Astrocyte of the hippocampus (primary cell): ENCODE results near the gene SERPINA3.
A peak's percentile ranks its signal among the peaks of the same experiment; 100 is the strongest.

ENCODE experiments used
- DNase-seq: peaks from one replicate; pipeline ENCODE4 v3.0.0; 2011; ENCODE audit warnings: low read depth, low spot score

The SERPINA3 gene

DNA sequence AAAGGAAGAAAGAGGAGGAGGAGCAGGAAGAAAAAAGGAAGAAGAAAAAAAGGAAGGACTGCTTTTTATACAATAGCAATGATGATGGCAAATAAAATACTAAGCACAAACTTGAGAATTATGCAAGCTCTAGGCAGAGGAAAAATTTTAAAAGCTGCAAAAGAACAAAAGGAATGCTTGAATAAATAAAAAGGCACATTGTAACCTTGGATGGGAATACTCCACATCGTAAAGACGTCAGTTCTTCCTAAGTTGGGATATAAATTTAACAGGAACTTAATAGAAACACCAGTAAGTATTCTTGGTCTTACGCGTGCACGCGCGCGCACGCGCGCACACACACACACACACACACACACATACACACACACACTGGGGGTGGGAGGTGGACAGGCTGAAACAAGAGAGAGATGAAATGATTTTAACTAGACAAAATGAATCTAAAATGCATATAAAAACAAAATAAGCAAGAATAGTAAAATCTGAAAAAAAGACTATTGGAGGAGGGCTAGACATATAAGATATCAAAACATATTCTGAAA lies 43.0 kb downstream of the SERPINA3 start:
- no peak for DNase-seq

DNA sequence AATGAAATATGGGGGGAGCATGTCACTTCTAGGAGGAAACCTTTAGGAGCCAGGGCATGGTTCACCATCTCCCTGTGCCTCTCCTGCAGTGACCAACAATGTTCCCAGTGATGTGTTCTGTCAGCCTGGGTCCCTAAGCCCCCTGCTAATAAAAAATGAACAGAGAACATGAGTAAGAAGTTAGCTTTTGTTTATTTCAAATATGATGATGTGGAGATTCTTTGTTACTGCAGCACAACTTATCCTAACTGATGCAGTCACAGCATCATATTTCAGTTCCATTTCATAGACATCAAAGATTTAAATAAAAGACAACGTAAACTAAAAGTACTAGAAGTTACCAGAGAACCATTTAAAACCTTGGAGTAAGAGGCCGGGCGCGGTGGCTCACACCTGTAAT lies 43.9 kb downstream of the SERPINA3 start:
- DNase-seq = no peak

DNA sequence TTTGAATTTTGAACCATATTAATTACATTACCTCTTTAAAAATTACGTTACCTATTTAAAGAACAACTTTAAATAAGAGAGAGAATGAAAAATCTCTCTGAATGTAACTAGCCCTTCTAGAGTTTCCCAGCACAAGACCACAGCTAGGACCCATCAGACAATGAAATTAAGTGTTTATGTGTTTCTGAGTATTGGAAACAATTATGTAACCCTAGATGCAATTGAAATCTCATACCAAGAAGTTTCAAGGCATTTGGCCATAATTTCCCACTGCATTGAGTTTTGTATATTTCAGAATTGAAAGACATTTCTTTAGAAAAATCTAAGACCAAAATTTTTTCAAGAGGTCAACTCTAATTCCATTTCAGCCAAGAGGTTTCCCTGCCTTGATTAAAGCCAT lies 47.1 kb downstream of the SERPINA3 start:
- no peak for DNase-seq

DNA sequence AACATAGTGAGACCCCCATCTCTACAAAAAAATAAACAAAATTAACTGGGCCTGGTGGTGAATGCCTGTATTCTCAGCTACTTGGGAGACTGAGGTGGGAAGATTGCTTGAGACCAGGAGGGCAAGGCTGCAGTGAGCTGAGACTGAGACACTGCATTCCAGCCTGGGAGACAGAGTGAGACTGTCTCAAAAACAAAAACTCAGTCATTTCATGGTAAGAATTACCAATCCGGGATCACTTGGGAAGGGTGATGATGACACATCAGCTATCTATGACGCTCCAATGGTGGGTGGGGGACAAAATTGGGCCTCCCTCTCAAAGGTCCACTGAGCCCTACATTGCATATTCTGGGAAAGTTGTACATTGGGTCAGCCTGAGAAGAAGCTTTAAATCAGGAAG lies 47.7 kb downstream of the SERPINA3 start:
- DNase-seq = no peak

DNA sequence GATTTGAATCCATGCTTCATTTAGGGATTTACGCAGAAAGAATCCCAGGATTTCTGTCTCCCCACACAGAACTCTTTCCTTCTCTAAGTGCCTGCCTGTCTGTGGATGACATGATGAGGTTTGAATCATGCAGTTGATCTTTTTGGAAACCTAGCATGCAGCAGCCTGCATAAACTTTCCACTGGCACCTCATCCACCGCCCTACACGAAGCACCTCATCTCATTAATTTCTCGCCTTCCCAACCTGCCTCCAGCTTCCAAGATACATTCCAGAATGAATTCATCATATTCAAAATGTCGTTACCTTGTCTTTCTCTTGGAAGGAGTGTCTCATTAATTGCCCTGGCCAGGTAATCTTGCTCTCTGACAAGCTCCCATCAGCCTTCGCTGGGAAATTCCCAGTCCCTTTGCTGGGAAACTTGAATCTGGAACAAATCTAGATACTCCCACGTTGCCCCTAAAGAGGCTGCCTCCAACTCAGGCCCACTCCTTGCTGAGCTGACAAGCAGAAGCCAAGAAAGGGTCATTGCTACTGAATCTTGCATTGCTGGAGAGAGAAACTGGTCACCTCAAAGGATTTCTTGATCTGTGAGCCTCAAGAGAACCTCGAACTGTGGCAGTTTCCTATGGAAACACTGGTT lies 48.2 kb downstream of the SERPINA3 start:
- no peak for DNase-seq

DNA sequence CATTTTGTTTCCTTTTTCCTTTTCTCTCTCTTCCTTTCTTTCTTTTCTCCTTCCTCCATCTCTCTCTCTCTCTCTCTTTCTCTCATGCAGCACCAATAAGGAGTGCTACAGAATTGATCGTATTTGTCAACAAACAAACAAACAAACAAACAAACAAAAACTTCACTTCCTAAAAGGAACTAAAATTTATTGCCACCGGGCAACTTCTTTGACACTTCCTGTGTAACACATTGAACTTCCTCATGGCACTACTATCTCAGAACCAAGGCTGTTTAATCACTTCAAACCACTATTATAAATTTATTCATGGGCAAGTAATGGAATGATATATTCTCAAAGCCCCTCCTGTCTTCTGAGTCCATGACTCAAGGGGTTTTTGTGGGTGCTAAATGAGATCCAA lies 51.3 kb downstream of the SERPINA3 start:
- DNase-seq = no peak

DNA sequence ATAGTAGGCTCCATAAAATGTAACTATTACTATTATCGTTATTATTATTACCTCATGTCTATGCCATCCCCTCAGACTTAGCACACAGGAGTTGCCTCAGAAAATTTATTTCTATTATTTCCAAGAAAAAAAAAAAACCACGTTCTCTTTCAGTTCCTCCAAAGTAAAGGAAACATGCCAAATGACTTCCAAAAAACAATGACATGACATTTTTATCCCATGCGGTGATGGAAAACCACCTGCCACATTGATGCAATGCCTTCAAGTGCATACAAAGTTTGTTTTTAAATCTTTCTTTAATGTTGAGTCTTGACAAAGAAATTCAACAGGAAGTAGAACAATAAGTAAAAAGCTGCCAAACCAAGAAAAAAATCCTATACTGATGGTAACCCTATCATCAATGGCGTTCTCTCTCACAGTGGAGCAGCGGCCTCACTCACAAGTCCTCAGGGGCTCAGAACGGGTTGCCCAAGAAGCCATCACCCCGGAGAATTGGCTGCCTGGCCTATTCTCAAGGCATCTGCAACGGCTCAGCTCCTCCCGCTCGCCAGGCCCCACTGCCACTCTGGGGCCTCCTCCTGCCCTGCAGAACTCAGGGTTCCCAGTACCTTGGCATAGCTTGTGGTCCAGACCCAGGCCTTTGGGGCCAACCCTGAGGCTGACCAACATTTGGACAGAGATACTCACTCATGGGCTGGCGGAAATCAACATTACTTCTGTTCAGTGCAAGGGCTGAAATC lies 51.9 kb downstream of the SERPINA3 start:
- DNase-seq = no peak

DNA sequence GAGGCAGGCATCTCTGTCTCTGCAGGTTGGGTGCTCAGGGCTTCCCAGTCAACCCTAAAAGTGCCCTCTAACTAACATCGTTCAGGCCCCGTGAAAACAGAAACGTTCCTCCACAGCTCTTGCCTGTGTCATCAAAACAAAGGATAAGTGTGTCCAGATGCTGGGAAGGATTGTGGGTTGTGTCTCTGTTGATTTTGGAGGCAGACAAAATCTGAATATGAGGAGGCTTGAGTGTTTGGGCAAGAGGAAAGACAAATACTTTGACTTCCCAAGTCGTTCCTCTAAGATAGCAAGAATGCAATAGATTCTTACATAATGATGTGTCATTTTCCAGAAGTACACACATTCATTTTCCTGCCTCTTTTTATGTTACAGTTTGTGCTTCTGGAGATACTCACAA lies 52.9 kb downstream of the SERPINA3 start:
- DNase-seq = peak; percentile 57

DNA sequence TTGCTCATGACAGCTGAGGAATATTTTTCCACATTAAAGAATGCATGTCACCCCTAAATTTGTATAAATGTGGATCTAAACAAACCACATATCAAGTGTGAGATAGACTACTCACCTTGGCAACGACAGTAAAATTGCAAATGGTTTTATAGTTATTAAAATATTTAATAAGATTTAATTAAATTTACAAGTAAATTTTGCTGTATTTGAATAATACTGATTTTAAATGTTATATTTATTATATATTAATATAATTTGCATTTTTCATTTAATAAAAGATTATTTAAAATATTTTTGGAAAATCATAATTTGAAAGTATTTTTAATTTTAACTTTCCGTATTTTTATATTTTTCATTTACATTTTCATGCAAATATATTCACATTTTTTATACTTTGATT lies 53.4 kb downstream of the SERPINA3 start:
- no peak for DNase-seq

DNA sequence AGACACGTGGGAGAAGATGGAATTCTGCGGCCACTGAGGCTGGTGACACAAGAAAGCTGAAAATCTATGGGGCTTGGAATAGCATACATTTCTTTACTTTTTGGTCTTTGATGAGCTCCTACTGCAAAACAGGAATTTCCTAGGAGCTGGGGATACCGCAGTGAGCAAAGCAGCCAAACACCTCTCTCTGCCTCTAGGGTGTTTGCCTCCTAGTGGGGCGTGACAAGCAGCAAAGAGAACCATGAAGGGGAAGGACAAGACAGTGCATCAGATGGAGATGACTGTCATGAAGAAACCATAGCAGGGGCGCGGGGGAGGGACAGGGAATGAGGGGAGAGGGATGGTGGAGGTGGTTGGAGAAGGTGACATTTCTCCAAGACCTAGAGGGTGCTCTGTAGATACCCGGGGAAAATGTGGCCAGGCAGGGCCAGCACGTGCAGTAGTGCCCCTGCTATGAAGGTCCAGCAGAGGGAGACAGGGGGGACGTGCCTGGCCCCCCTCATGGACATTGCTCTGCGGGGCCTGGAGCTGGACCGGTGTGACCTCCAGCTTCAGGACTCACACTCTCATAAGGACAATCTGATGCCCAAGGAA lies 58.6 kb downstream of the SERPINA3 start:
- no peak for DNase-seq

DNA sequence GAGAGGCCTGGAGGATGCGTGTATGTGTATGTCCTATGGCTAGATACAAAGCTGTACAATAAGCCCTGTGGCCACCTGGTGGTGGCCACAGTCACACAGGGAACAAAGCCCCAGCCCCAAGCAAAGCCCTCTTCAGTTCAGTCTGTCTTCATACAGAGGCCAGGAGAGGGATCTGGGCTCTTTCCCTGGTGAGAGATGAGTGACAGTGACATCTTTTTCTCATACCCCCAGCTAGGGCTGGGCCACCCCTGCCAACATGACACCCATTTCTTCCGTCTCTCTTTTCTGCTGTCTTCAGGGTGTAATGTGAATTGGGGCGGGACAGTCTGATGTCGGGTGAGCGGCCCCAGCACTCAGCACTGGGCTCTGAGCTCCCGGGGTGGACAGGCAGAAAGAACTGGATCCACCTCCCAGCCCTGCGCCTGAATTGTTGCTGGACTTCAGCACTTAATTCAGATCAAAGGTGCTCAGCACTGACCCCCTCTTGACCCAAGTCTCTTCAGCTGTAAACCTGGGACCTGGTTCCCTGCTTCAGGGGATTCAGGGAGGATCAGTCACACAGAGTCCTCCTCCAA lies 59.8 kb downstream of the SERPINA3 start:
- no peak for DNase-seq

DNA sequence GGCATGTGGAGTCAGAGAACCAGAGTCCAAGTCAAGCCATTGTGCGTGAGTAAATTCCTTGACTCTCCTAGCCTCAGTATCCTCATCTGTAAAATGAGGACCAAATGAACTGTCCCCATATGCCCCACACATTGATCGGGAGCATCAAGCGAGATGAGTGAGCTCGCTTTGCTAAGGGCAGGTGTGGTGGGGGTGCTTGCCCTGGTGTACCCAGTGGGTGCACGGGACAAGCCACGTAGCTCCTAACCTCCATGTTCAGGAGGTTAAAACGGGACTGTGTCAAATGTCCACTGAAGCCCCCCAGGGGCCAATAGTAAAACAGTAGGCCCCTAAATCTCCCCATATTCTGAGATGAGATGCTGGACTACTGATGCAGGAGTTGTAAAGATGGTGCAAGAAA lies 60.9 kb downstream of the SERPINA3 start:
- no peak for DNase-seq
